Liver (tissue), 3 donors: ENCODE measurements around the gene KRT26.

ENCODE experiments used
- ATF3 ChIP-seq: IDR thresholded peaks from 2 replicates; pipeline ENCODE4 v1.6.1; 2016; ENCODE audit warnings: antibody characterized with exemption
- CTCF ChIP-seq: fragments of 150-350 bp; IDR thresholded peaks from 2 replicates; pipeline ENCODE4 v1.5.1; 2017; ENCODE audit warnings: improper control_type of control experiment, low read depth, low read length; ENCODE audit not compliant: missing input control
- FOXA2 ChIP-seq: IDR thresholded peaks from 2 replicates; pipeline ENCODE4 v1.6.1; 2016; ENCODE audit warnings: antibody characterized with exemption
- GABPA ChIP-seq, 2 donors: IDR thresholded peaks in 1 of 2; conservative IDR thresholded peaks in 1 of 2; 2 replicates each; pipeline ENCODE4 v1.6.1; 2016; ENCODE audit warnings: antibody characterized with exemption in 2 of 2, mild to moderate bottlenecking in 1 of 2, moderate library complexity in 1 of 2
- JUND ChIP-seq, 2 donors: IDR thresholded peaks; 2 replicates each; pipeline ENCODE4 v1.6.1; 2016; ENCODE audit warnings: antibody characterized with exemption in 2 of 2
- MAX ChIP-seq: IDR thresholded peaks from 2 replicates; pipeline ENCODE4 v1.6.1; 2016; ENCODE audit warnings: antibody characterized with exemption
- RAD21 ChIP-seq, 2 donors: IDR thresholded peaks; 2 replicates each; pipeline ENCODE4 v1.6.1; 2016; ENCODE audit warnings: antibody characterized with exemption in 2 of 2, mild to moderate bottlenecking in 2 of 2
- REST ChIP-seq: IDR thresholded peaks from 2 replicates; pipeline ENCODE4 v1.6.1; 2016; ENCODE audit warnings: antibody characterized with exemption, mild to moderate bottlenecking
- RXRA ChIP-seq, 2 donors: IDR thresholded peaks; 2 replicates each; pipeline ENCODE4 v1.6.1; 2017 to 2018; ENCODE audit warnings: antibody characterized with exemption in 2 of 2, mild to moderate bottlenecking in 1 of 2
- SP1 ChIP-seq: IDR thresholded peaks from 2 replicates; pipeline ENCODE4 v1.6.1; 2018; ENCODE audit warnings: antibody characterized with exemption, mild to moderate bottlenecking
- YY1 ChIP-seq: IDR thresholded peaks from 2 replicates; pipeline ENCODE4 v1.6.1; 2016; ENCODE audit warnings: antibody characterized with exemption, mild to moderate bottlenecking
- ZBTB33 ChIP-seq: IDR thresholded peaks from 2 replicates; pipeline ENCODE4 v1.6.1; 2016; ENCODE audit warnings: antibody characterized with exemption
- donor health status: healthy.
- donor health status: healthy.

- TF ChIP-seq CTCF (no peak), JUND (IDR thresholded peaks at IDR 0.05) (no peak), GABPA (IDR thresholded peaks at IDR 0.05 in 1 of 2, conservative IDR thresholded peaks at IDR 0.05 in 1 of 2) (no peak), SP1 (no peak), YY1 (no peak), RAD21 (IDR thresholded peaks at IDR 0.05) (no peak), FOXA2 (no peak), MAX (no peak), REST (no peak), ATF3 (no peak), ZBTB33 (no peak), RXRA (IDR thresholded peaks at IDR 0.05) (no peak)
These were observed 47.6 kb upstream of the KRT26 start for GRCh38 chr17:40819528-40820125.
